IPS-NIHi7 (cell line): ENCODE data around the gene CCDC33.

Experiments
- DNase-seq: peaks from one replicate; pipeline ENCODE4 v3.0.0; 2012; ENCODE audit warnings: mixed read lengths; ENCODE audit errors: extremely low spot score

Gene CCDC33

DNA sequence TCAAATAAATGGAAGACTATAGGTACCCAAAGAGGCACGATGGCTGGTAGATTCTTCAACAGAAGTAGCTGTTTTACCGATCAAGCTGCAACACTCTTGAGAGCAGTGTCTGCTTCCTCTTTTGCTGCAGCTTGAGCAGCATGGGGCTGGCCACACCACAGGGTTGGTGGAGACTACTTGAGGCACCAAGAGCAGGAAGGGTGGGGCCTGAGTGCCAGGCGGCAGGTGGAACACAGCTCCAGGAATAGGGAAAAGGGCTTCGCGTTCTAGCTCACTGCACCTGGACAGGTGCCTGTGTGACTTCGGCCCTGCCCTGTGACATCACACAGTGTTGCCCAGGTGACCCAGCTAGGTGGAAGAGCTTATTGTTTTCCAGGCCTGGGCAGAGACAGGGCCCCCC is at the start of gene CCDC33:
Gene CCDC33, plus strand, starts transcription at position 365 of the 400 bp plus-strand sequence. CDS start 394 bp downstream, outside the sequence.
- no peak for DNase-seq

DNA sequence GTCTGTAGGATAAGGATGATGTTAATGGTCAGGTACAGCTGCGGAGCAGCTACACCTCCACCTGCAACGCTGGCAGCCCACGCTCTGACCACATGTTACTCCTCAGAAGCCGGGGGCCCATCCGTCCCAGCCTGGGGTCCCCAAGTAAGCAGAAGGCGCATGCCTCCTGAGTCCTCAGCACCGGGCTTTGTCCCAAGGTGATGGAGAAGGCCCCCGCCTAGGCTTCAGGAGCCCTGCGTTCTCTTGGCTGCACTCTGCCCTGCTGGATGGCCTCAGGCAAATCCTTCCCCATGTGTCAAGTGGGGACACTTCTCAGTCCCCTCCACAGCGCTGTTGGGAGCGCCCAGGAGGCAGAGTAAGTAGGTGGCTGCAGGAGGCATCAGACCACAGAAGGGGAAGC is 47.9 kb upstream of the CCDC33 start:
- DNase-seq, result no peak

DNA sequence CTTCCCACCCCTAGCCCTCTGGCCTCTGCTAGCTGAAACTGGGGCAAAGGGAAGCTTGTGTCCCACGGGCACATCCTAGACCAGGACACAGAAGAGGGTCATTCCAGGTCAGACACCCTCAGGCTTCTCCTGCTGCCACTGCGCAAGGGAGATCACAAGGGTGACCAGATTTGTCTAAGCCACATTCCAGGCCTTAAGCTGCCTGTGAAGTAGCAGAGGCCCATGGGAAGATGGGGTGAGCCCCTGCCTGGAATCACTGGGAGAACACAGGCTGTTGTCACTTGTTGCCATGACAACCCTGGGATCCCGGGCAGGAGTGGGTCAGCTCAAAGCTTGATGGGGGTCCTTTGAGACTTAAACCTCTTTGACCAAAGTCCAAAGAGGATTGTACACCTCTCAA is 44.3 kb upstream of the CCDC33 start:
- DNase-seq, result no peak

DNA sequence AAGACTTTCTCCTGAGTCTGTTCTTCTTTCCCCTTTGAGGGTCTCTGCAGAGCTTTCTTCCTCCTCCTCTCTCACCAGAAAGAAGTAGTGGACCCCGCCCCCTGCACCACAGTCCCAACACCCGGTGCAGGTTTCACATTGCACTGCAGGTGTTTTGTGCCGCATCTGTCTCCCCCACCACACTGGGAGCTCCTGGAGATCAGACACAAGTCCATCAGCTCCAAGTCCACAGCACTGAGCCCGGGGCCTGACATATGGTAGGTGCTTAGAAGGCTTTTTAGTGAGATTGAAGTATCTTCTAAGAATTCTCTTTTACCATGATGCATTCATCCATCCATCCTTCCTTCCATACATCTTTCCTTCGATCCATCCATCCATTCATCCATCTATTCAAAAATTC is 43.4 kb upstream of the CCDC33 start:
- no peak for DNase-seq

DNA sequence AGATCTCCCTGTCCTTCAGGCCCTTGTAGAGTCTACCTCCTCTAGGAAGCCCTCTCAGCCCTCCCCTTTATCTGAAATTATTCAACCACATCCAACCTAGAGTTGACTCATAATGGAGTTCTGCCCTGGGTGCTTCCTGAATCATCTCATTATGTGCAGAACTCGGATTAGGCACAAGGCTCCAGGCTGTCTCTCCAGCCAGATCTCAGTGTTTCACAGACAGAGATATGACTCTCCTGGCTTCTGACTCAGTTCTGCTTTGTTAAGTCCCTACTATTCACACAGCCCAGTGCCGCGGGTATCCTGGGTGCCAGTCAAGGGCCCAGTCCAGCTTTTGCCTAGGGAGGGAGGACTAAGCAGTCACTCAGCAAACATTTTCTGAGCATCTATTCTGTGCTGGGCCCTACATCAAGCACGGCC is 42.8 kb upstream of the CCDC33 start:
- no peak for DNase-seq

DNA sequence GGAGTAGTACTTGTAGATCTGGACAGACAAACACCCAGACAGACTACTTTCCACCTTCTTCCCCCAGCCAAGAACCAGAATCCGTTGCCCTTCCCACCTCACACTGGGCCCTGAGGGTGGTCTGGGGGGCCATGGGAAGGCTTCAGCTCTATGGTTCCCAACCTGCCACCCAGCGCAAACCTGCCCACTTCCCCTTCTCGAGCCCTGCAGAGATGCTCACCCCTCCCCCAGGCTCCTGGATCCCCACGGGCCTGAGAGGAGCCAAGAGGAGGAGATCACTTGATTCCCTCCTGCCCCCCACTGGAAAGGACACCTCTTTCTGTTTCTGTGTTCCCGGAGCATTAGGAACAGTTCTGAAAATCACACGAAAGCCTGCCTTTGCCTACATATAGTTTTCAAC is 42.2 kb upstream of the CCDC33 start:
- DNase-seq, result no peak

DNA sequence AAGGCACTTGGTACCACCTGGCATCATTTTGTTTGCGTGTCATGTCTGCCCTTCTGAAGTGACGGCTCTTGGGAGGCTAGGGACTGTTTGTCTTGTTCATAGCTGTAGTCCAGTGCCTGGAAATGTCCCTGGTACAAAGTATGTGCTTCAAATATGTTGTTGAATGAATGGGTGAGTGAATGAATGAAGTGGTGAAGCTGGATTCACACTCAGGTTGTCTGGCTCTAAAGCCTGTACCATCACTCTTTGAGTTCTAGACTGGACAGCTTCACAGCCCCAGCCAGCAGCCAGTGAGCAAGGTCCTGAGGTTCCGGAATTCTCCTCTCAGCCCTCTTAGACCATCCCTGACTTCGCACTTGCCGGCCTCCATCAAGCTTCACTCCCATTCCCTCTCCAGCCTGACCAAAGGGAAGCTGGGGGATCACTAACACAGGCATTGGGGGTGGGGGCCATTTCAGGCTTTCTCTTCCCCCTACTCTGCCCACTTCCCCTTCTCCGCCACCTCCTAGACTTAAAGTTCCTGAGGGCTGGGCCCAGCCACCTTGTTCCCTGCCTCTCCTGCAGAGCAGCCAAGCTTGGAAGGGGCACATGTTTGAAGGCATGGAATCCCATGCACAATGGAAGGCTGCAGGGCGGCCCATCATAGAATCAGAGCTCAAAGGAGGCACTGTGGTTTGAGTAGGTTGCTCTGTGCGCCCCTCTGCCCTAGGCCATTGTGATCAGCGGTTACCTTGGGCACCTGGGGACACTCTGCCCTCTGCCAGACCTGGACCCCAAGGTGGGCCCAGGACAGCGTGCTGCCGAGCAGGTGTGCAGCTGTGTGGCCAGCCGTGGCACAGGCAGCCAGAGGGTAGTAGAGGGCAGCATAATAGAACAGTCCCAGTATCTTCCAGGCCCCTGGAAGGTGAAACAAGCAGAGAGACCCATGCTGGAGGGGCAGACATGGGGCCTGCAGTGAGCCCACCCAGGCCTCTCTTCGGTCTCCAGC is 41.3 kb upstream of the CCDC33 start:
- no peak for DNase-seq

DNA sequence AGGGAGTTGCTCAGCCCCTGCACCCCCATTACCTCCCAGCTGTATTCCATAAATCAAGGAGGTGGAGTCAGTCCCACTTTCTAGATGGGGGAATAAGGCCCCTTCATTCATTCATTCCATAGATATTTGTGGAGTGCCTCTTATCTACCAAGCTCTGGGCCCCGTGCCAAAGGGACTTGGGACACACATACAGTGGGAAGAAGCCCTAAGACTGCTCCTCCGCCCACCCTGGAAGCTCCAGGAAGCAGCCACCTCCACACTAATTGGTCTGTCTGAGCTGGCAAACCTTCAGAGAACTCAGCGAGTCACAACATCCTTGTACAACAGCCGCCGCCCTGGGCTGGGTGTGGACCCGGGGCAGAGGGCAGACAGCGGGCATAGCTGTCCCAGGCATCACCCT is 40.0 kb upstream of the CCDC33 start:
- no peak for DNase-seq

DNA sequence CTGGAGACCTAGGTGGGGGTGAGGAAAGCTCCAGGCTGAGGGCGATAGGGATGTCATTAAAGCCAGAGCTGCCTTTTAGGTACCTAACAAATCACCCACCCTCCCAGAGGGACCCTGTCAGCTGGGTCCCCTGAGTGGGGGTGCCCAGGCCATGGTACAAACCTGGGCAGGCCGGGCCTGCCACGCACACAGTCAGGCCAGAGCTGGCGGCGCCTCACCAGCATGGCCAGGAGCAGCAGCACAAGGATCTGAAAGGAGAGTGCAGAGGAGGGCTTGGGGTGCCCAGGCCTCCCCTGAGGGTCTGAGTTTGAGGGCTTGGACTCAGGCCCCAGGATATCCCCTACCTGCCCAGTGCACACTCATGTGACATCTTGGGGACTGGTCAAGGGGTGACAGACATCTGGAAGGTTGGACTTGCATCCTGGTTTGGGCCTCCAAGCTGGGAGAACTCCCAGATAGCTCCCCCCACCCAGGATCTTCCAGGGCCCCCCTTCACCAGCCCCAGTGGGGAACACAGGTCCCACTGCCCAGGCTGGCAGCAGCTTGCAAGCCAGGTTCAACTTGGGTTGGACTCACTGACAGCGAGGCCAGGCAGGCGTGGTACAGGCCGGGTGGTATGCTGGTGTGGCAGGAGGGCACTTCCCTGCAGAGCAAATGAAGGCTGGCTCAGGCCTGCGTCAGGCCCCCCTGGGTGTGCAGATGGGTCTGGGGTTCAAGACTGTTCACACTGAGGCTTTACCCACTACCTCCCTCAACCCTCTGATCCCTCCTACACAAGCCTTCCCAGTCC is 38.8 kb upstream of the CCDC33 start:
- no peak for DNase-seq

DNA sequence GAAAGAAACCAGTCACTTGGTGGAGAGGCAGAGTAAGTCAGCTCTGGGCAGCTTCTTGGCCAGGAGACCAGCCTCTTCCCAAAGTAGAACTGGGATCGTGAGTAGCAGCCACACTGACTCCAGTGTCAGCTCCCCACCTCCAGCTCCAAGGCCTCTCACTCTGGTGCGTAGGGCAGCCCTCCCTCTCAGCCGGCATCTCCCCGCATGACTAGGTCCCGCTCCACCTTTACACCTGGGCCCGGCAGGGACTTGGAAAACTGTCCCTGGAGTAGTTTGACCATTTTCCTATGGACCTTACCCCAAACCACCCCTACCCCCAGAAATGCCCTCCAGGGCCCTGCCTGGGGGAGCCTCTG is 36.9 kb upstream of the CCDC33 start:
- DNase-seq, result no peak

DNA sequence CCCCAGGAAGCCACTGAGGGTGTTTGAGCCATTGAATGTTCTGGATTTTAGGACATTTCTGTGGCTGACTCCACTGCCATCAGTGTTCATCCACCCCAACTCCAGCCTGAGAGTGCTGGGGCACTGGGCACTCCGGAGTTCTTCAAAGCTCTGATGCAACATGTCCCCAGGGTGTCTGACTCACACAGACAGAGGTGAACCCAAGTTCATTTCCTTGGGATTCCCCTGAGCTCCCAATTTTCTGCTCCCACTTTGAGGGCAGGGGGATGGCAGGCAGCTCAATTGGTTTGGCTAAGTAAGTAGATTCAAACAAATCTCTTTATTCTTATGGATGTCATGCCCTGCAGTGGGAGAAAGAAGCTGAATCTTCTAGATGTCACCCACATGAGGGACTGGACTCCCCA is 35.7 kb upstream of the CCDC33 start:
- DNase-seq, result no peak

DNA sequence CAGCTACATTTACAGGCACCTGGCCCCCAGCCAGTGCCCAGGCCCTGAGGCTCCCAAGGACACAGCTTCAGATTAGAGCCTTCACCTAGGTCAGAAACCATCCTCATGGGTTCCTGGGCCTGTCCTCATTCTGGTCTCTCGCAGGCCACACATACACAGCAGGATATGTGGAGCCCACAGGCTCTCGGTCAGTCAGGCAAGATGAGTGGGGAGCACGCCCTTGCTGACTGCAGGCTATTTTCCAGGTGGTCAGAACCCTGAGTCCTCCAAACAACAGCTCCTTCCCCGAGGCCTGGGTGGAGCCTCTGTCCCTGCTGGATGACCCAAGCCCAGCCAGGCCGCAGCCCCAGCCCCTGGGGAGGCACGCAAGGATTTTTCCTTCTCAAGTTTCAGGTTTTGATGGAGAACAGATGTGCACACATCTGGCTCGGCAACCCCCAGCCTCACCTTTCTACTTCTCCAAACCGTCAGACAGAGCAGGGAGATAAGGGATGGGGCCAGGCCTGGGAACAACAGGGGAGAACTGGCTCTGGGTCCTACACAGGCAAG is 35.2 kb upstream of the CCDC33 start:
- DNase-seq, result no peak

DNA sequence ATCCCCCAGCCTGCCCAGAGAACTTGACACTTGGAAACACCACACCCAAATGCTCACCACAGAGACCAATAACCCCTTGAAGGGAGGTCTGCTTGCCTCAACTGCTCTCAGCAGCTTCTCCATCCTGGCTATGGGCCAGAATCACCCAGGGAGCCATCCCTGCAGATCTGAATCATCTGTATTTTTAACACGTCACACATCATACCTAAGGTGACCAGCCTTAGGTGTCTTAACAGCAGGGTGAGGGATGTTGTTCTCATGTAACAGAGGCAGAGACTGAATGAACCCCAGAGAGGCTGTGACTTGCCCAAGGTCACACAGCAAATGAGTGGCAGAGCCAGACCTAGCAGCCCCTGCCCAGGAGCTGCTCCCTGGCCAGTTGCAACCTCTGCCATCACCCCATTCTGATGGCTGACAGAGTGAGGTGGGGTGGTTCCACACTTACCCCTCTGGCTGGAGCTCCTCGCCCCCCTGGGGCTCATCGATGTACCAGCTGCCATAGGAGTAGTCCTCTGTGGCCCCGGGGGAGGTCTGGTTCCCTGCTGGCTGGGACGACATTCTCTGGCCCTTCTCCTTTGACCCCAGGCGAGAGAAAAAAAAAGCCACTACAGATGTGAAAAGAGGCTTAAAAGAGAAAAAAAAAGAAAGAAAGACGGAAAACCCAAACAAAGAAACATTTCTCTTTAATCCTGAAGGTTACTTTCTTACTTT is 34.3 kb upstream of the CCDC33 start:
- DNase-seq, result no peak

DNA sequence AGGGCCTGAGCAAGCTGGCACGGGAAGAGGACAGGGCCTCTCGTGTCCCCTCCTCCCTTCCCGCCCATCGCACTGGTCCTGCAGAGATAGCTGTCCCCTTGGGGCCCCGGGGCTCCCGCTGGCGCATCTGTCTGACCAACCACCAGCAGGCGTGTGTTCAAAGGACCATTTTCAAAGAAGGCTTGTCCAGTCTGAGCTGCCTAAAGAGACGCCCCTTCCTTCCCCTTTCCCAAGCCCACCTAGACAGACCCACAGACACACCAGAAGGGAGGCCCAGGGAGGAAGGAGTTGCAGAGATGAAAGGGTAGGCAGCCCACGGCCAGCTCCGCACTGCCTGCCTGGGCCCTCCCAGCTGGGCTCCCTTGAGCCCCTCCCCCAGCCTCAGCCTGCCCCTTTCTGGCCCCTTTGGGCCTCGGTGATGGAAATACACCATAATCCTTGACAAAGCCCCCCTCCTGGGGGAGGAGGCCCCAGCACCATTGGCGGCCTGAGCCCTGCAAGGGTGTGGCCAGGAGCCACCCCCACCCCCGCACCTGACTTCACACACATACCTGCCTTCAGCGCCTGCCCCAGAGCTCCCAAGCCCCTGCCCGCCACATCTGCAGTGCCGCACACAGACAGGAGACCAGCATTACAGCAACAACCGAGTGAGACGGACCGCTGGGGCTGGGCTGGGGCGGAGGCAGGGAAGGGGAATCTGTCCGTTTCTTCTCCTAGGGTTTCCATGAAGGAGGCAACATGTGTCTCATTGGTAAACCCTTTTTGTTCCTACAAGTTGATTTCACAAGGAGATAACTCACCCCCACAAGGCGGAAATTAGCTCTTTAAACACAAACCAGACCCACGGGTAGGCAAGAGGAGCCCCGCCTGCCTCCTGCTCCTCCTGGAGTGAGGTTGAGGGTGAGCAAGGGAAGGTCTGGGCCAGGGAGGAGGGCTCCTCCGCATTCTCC is 33.4 kb upstream of the CCDC33 start, which contains the start of gene STRA6:
Gene STRA6, minus strand, starts transcription at position 336 of the 950 bp plus-strand sequence. CDS start 520 bp downstream, outside the sequence.
- DNase-seq, result peak; percentile 94

DNA sequence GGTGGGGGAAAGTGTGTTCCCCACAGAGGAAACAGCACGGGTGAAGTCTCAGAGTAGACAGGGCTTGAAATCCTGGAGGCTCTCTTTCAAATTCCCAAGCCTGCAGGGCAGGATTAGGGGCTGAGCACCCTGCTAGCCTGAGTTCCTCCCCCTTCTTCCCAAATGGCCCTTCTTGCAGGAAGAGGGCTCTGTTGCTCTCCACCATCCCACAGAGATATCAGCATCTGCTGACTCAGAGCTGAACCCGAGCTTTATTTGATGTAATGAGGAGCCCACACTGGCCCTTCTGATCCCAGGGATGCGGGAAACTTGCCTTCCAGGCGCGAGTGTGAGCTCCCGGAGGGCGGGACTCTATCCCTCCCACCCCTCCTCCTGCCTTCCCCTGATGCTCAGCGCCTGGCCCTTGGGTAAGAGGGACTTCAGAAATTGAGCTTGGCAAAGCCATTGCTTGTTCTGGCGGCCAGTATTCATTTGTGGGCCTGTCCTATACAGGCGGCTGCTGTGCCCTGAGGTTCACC is 32.2 kb upstream of the CCDC33 start:
- peak; percentile 75 for DNase-seq

DNA sequence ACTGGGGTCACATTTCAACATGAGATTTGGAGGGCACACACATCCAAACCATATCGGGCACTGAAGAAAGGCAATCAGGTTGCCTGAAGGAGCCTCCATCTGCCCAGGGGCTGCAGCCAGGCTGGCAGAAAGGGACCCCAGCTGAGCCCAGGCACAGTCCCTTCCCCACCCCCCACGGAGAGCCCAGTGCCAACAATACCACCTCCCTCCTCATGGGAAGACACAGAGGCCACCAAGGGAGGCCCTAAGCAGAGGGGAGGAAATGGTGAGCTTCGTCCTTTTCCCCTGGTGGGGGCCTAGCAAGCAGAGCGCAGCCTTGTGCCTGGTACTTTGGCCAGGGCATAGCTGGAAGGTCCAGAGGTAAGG is 30.6 kb upstream of the CCDC33 start:
- DNase-seq, result no peak

DNA sequence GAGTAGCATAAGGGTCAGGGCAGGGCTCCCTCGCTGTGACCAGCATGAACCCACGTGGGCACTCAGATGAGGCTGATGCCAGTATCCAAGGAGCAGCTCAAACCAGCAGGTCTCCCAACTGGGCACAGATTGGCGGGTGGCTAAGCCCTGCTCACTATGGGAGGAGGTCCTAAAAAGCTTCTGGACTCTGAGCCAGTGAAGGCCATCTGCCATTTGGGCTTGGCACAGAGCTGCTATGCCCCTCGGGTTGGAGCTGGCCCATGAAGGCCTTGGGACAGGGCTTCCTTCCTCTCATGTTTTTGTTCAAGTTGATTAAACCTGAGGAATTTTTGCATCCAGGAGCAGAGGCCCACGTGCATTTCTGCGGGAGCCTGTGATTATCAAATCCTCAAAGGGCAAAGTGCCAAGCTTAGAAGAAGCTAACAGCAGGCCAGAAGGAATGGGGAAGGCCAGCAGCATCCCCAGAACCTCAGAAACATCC is 29.3 kb upstream of the CCDC33 start:
- DNase-seq, result no peak

DNA sequence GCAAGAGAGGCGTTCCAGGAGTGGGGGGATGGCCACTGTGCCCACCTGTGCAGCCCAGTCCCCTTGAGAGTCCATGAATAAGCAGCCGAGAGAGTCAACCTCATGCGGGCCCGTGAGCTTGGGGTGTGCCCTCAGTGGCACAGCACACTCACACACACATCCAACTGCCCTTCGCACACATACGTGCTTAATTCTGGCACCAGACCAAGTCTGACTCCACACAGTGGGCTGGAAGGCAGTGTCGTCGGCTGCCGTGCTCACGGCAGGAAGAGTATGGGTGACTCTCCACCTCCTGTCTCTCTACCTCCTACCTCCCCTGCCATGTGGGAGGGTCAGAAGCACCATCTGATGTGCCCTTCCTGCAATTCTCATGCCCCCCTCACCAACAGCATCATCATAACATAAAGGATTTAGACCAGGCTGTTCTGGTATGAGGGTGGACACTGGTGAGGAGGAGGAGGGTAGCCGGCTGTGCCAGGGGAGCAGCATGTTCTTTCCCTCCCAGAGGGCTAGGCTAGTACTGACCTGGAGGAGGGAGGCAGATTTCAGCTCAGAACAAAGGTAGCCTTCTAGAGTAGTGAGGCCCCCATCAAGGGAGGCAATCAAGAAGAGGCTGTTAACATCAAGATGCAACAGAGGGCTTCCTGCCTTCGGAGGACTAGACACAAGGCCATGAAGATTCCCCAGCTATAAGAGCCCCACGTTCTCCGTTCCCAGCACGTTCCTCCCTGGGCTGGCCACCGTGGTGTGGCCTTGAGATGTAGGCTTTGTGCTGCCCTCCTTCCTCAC is 28.3 kb upstream of the CCDC33 start:
- no peak for DNase-seq

DNA sequence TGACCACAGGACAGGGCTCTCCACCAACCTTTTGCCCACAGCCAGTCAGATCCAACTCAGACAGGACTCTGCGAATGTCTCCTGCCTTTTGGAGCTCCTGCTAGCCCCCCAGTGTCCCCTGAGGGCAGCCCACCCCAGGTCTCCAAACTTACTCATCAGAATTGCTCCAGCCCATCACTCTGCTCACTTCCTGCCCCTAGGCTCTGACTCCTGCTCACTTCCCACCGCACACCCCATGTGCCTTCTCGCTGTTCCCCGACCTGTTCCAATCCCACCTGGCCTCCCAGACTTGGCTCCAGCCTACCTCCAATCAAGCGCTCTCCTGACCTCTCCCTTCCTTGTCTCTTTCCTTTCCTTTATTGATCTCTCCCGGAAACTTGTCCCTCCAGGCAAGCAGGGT is 27.6 kb upstream of the CCDC33 start:
- no peak for DNase-seq
